NCI-H2196 (cell line): Measurements from ENCODE around the gene SYK.
"Not testable (repeated sequence)": the region's sequence is repeated elsewhere in the genome, so short reads cannot be mapped to it uniquely, and the experiment has no call there.

ENCODE experiments used
- DNase-seq: peaks from one replicate; lab custom pipeline; 2025; ENCODE audit not compliant: unreplicated experiment; lab: John Stamatoyannopoulos, UW

SYK gene

GRCh38 chr9:90872835-90873294 is 71.2 kb downstream of the SYK start:
- no peak for DNase-seq

- no peak for DNase-seq
Observed at GRCh38 chr9:90873422-90873821, 71.8 kb downstream of the SYK start.

- DNase-seq: no peak
Observed at GRCh38 chr9:90874194-90874593, 72.6 kb downstream of the SYK start.

GRCh38 chr9:90878562-90878961 is 76.9 kb downstream of the SYK start:
- no peak for DNase-seq

GRCh38 chr9:90880066-90880465 is 78.4 kb downstream of the SYK start:
- DNase-seq: no peak

GRCh38 chr9:90880669-90881068 is 79.0 kb downstream of the SYK start:
- no peak for DNase-seq

GRCh38 chr9:90881648-90882047 is 80.0 kb downstream of the SYK start:
- DNase-seq: no peak

- DNase-seq: no peak
Observed at GRCh38 chr9:90882991-90883600, 81.5 kb downstream of the SYK start.

GRCh38 chr9:90883661-90884060 is 82.0 kb downstream of the SYK start:
- no peak for DNase-seq

GRCh38 chr9:90884178-90884577 is 82.6 kb downstream of the SYK start:
- no peak for DNase-seq

GRCh38 chr9:90886868-90887267 is 85.2 kb downstream of the SYK start:
- DNase-seq: not testable (repeated sequence)

GRCh38 chr9:90888941-90889340 is 87.3 kb downstream of the SYK start:
- no peak for DNase-seq

- no peak for DNase-seq
Observed at GRCh38 chr9:90890146-90890810, 88.7 kb downstream of the SYK start.

- DNase-seq: peak; percentile 27
Observed at GRCh38 chr9:90891308-90892040, 89.9 kb downstream of the SYK start.

- no peak for DNase-seq
Observed at GRCh38 chr9:90892918-90893317, 91.3 kb downstream of the SYK start.

GRCh38 chr9:90893706-90894105 is 92.1 kb downstream of the SYK start:
- no peak for DNase-seq

- DNase-seq: no peak
Observed at GRCh38 chr9:90894986-90895687, 93.5 kb downstream of the SYK start.

- DNase-seq: no peak
Observed at GRCh38 chr9:90895786-90896185, 94.2 kb downstream of the SYK start.

- DNase-seq: no peak
Observed at GRCh38 chr9:90896231-90896630, 94.6 kb downstream of the SYK start.

GRCh38 chr9:90898228-90898627 is 96.6 kb downstream of the SYK start:
- DNase-seq: no peak

GRCh38 chr9:90899287-90899686 is 97.7 kb downstream of the SYK start:
- no peak for DNase-seq

GRCh38 chr9:90900130-90900529 is 98.5 kb downstream of the SYK start:
- no peak for DNase-seq
